ENCODE measurements around the gene GALNT17.

GALNT17 gene

DNA sequence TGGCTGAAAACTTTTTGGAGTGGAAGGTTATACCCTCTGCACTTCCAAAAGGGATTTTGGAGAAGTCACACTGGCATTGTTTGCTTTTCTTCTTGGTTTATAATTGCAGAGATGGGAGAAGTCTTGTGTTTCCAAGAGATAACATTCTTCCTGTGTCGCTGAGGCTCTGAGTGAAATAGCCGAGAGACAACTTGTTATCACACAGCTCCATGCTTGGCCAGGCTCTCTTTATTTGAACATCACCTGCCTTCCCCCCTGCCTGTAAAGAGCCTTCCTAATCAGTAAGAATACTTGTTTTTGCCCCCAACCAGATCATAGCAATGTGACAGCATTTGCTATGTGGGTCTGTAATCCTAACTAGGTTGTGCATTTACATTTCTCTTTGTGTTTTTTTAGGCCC lies 270.7 kb downstream of the GALNT17 start:
- DNase-seq (ENCODE audit: low read depth): no peak

DNA sequence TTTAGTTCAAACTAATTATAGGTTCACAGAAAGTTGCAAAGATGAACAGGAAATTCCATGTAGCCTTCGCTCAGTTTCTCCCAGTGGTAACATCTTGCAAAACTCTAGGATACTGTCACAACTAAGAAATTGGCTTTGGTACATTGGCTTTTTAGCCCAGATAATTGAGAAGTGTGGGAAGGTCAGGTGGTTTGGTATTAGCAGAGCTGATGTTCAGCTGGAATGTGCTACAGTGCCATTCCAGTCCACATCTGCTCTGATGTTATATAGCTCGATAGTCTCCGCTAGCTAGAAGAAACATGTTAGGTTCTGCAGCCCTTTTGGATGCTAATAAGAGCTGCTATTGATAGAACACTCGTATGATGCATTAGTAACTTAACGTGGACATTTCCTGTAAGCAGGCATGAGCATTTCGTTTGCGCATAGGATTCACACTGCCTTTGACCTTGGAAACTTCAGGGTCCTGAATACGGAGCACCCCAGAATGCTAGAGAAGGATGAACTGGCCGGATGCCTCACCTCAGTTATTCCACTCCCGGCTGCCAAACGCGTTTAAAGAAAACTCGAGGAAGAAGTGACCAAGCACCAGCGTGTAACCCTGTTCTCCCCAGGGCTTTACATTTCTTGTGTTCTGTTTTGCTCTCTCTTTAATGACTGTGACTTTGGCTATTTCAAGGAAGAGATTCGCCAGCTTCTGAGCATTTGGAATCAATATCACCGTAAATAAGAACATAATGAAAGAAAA lies 271.4 kb downstream of the GALNT17 start:
- DNase-seq (ENCODE audit: low read depth): no peak

DNA sequence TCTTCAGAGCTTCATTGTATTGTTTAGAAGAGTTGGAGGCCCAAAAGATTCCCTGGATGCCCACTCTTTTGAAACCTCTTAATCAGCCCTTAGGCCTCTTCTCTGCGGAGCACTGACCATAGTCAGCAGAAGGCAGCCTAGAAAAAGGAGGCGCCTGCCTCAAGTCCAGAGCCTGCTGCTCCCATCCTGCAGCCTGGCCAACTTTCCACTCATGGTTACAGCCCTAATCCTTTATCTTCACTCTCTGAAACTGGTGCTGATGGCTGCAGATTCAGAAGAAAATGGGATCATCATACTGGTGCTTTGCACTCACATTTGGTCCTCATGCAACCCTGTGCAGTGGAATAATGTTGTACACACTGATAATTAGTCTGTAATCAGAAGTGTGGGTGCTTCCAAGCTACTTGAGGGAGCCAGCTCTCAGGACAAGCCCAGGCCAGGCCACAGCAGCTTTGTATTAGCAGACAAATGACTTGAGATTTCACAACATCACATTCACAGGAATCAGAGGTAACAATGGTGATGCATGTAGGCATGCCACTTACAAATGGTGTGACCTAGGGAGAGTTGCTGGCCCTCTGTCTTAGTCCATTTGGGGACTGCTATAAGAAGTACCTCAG lies 272.9 kb downstream of the GALNT17 start:
- no peak for DNase-seq (ENCODE audit: low read depth)

DNA sequence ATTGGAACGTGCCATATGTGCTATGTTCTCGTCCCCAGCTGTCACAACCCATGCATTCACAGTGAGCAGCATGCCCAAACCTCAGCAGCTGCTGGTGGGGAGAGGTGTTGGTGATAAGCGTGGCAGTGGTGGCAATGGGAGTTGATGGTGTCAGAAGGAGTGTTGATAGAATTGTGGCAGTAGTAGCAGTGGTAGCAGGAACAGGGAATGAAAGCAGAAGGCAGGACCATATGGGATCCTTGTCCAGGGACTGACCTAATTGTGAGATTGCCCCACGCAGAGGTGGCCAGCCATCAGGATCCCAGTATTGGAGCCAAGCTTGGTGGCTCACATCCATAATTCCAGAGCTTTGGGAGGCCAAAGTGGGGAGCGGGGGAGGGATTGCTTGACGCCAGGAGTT lies 276.3 kb downstream of the GALNT17 start:
- no peak for DNase-seq (ENCODE audit: low read depth)

DNA sequence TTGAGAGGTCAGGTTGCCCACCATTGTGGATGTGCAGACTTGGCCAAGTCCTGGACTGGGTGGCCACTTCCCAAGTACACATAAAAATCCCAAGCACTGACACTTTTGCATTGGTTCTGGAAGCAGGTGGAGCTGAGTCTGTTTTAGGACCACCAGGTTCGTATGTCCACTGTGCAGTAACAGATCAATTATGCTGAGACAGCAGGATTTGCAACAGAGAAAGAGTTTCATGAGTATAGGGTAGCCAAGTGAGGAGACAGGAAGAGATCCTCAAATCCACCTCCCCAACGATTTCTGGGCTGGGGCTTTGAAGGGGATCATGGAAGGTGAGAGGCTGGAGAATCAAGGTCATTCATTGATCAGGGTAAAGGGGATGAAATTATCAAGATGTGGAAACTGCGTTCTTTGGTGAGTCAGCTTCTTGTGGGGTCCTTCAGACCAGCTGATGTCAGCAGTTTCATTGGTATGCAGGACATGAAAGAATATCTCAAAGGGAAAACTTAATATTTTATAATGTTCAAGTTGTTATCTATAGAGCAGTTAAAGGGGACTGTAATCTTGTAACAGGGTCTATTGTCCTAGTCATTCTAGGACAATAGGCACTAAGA lies 277.7 kb downstream of the GALNT17 start:
- DNase-seq (ENCODE audit: low read depth): no peak

DNA sequence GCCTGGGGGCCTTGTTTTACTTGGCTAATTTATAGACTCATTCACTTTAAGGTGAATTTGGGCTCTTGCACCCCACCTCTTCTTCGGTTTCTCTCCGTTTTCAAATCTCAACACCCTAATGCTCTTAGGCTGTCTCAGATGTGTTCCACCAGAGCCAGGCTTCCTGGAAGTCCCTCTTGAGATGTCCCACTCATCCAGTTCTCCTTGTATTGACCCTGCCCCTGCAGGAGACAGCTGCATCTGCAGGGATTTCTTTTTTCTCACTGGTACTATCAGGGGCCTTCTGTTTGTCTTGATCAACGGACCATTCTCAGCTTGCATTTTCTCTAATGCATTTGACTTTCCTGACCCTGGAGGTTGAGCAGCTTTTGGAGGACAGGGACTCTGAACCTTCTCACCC lies 279.5 kb downstream of the GALNT17 start:
- DNase-seq (ENCODE audit: low read depth): no peak

DNA sequence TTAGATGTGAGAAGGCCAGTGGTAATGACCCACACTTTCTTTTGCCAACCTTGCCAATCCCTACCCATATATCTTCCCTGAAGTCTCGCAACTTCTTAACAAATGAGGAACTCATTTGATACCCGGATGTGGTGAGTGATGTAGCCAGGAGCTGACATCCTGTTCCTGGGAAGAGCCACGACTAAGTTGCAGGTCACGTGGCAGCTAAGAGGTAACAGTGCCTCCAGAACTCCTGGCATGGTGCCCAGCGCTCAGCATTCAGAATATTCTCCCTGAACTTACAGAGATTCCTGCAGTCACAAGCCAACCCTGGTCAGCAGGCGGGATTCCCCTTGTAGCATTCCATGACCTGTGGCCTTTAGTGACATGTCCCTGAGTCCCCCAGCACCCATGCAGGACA lies 282.5 kb downstream of the GALNT17 start:
- DNase-seq (ENCODE audit: low read depth): no peak

DNA sequence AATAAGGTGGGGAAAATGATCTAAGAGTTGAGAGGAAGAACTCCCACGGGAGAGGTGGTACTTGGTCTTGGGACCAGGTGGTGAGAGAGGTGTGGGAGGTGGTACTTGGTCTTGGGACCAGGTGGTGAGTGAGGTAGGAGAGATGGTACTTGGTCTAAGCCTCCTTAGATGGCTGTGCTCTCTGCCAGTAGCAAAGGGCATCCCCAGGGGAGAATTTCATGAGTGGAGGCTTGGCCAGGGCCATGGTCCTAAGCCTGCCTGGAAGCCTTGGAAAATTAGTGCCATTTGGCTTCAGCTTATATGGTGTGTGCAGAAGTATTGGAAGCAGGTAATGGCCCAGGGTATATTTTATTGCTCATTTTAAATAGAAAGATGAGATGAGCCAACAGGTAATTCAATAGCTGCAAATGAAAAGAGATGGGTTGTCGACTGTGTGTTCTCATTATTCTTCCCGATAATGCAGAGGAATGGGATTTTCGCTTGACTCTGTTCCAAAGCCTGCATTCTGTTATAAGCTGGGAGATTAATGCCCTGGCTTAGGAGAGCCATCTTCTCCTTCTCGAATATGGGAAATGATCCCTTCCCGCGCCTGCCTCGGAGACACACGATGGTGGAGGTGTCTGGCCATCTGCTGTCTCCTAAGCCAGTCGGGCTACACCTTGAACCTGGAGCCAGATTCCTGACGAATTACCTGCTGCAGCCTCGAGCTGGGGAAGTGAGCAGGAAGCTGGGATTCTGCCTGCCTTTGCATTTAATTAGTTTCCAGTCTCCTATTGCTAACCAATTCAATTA lies 287.8 kb downstream of the GALNT17 start:
- DNase-seq (ENCODE audit: low read depth): no peak

DNA sequence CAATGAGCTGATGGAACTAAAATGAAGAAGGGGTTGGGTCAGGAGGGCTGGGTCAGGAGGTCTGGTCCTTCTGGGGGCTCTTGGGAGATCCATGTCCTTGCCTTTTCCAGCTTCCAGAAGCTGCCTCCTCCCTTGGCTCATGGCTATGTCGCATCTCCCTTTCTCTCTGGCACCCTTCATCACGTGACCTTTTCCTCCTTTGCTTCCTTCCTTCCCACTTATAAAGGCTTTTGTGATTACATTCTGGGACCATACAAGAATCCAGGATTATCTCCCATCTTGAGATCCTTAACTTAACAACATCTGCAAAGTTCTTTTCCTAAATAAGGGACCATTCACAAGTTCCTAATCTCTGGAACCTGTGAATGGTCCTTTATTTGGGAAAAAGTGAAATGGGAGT lies 290.2 kb downstream of the GALNT17 start:
- no peak for DNase-seq (ENCODE audit: low read depth)

DNA sequence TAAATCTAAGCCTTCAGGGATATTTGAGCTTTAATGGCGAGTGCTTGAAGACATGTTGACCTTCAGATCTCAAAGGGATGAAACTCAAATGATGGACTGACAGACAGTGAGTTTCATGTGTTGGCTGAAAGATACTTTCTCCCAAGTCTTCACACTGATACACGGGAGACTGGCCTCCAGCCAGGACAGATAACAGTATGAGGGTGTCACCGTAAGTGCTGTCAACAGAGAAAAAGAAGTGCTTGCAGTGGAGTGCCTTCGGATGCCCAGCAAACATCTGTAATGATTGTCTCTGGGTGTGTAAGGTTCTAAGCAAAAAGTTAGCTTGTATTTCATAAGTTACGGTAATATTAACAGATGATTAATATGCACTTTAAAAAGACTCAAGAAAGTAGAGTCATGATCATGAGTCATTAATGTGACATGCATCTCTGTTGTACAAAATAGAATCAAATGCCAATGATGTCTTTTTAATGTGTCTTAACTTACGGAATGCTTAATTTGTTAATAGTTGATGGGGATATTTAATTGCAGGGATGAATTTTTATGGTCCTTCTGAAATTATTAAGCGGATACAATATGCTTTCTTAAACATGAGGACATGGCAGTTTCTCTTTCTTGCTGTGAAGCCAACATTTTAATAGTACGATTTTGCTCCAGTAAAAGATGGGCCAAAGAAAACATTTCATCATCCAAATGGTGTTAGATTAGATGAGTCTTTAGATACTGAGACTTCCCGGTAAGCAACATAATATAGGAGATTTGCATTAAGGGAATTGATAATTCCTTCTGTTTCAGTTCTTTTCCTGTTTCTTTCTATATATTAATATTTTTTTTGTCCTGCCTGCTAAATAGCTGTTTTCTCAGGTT lies 292.5 kb downstream of the GALNT17 start:
- no peak for DNase-seq (ENCODE audit: low read depth)

DNA sequence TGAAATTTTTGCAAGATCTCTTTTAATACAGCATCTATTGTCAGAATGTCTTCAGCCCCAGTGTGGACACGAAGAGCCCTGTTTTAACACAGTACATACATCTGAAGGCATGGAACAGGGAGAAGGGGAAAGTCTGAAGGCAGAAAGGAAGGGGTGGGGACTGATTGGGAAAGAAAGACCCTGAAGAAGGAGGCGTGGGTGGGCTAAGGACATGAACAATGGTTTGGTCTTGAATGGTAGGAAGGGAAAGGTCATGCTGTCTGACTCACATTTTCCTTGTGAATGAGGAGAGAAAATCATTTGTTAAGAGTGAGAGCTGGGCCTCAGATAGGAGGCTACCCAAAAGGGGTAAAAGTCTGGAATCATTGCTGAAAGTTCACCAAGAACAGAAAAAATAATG lies 297.1 kb downstream of the GALNT17 start:
- DNase-seq (ENCODE audit: low read depth): no peak

DNA sequence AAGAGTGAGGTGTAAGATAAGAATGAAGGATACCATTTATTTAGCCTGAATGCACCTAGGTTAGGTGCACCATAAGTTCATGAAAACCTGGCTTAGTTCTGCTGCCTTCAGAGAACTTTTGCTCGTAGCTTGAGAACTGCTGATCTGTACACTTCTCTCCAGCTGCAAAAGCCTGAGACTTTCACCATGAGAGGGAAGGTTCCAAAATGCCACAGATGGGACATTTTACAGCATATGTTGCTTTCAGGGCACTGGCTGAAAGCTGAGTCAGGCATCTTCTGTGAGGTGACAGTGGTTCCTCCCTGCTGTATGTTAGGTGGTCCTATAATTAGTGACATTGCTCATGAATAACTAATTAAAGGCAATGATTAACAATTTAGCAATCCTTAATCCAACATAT lies 298.3 kb downstream of the GALNT17 start:
- no peak for DNase-seq (ENCODE audit: low read depth)

DNA sequence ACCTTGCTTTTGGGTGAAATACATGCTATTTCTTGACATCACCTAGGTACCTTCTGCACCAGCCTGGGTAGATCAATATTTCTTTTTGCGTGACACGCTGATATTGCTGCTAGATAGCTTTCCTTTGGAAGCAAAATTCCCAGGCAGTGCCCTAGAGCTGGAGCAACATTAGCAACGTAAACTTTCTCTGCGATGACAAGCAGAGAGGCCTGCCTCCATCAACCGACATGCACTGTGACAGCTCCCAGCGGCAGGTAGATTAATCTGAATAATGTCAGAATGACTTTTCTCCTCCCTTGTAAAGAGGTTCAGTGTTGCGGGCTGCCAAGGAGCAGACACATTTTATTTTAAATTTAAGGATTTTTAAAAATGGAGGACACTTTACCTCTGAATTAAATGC lies 307.4 kb downstream of the GALNT17 start:
- DNase-seq (ENCODE audit: low read depth): no peak

DNA sequence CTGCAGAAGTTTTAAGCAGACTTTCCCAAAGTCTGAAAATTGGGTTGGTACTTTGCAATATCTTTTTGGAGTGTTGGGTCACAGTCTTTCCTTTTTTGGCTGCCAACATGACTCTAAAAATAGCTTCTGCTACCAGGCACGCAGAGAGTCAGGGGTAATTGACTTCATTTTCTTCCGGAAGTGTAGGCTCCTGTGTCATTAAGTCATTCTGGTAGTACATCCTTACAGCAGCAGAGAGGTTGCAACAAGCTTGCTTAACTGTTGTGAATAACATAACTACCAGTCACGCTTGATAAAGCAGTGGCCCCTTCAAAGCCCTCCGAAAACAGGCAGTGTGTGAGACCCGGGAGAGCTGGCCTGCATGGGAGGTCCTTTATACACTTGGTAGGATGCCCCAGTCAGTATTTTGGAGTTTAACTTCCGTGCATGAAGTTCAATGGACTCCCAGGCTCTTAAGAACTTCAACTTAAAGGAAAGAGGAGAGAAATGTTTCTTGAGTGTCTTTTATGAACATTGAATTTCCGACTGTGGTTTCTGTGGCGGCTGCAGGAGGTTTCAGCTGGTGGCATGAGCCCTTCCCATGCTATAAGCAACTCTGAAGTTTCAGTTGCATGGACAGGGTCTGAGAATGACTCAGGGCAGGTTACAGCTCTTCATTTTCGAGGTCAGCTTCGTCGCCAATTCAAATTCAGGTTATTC lies 310.7 kb downstream of the GALNT17 start:
- no peak for DNase-seq (ENCODE audit: low read depth)

DNA sequence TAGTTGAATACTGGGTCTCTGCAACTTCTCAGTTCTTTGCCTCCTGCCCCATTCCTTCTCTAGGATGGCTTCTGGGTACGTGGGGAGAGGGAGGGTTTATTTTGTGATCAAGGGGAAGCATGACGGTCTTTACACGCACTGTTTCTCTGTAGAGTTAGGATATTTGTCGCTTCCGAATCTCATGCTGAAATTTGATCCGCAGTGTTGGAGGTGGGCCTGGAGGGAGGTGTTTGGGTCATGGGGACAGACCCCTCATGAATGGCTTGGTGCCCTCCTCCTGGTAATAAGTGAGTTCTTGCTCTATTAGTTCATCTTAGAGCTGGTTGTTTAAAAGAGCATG lies 311.2 kb downstream of the GALNT17 start:
- DNase-seq (ENCODE audit: low read depth): no peak

DNA sequence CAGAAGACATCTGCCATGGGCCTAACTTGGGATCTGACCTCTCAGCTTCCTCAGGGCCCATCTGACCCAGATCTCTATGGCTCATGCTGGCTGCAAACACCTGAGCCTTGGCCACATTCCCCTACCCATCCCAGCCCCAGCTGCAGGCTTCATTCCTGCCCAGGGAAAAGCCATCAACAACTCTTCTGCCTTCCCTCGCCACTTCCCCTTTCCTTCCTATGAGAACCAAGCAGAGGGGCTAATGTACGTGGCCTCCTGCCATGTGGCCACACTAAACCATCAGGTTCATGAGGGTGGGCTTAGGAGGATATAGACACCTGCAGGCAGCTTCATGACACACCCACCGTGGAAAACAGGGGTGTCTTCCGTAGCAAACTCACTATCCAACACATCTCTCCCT lies 312.2 kb downstream of the GALNT17 start:
- no peak for DNase-seq (ENCODE audit: low read depth)

DNA sequence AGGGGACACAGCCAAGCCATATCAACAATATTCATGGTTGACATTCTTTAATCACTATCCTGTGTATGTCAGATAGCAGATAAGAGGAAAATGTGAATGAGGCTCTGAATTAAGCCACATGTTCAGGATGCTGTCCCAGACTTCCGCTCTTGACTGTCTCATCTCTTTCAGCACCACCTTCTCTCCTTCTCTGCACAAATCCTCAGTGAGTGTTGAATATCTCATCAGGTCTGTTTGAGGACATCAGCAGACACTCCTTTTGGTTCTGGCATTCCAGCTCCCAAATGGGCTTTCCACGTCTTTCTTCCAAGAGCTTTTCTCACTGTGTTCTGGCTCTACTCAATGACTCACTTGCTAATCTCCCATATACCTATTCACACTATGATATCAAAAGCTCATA lies 321.7 kb downstream of the GALNT17 start:
- no peak for DNase-seq (ENCODE audit: low read depth)

DNA sequence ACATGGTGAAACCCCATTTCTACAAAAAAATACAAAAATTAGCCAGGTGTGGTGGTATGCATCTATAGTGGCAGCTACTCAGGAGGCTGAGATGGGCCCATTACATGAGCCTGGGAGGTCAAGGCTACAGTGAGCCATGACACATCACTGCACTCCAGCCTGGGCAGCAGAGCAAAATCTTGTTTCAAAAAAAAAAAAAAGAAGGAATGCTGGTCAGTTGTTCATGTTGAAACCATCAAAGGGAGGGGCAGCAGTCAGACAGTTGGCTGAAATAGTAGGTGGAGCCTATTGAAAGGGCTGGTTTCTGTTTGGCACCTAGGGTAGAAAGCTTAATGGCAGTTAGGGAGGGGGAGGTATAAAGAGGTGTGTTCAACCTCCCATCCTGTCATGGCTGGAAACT lies 323.0 kb downstream of the GALNT17 start:
- DNase-seq (ENCODE audit: low read depth): no peak

DNA sequence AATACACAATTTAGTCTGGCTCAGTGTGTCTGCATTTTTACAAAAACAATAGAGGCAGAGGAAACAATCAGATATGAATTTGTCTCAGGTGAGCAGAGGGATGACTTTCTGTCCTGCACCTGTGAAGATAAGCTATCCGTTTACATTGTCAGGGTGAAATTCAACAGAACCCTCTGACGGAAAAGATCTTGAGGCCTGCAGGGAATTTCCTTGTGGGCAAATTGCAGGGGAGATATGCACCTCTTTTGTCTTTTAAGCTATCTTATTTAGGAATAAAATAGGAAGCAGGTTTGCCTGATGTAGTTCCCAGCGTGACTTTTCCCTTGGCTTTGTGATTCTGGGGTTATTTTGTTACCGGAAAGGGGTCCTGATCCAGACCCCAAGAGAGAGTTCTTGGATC lies 325.1 kb downstream of the GALNT17 start:
- DNase-seq (ENCODE audit: low read depth): no peak

DNA sequence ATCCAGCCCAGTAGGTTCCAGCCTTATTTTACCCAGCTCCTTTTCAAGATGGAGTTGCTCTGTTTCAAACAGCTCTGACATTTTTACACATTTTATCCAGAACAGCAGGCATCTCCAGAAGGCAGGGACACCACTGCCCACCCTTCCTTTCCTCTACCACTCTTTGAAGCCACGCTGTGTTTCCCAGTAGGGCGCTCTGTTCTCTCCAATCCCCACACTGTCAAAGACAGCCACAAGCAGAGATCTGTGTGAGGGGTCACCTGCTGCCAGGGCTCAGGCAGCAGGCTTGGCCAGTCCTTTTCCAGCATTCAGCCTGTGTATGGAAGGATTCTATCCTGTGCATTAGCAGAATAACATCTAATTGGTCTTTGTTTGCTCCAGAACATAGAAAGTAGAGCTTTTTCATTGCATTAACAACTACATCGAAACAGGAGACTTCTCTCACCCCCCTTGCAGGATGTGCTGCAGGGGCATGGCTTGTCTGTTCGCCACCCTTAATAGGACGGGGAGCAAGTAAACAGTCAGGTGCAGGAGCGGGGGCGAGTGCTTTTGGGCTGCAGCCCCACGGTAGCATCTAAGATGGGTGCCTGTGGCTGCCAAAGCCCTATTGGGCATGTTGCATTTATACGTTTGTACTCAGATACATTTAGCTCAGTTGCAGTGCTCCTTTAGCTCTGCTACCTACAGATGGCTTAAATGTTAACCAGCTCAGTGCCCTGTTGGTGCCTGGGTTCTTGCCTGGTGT lies 326.1 kb downstream of the GALNT17 start:
- no peak for DNase-seq (ENCODE audit: low read depth)

DNA sequence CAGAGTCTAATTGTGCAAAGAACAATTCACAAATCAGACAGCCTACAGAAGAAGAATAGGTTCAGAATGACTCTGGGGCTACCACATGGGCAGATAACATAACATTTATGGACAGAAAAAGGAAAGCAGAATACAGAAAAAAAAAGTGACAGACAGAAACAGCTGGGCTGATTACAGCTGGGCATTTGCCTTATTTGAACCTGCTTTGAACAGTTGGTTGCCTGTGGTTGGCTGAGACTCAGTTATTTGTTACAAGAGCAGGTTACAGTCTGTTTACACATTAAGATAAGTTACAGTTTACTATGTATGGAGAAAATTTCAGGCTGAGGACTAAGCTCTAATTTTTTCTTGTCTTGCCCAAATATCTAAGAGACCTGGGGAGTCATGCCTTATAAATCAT lies 327.2 kb downstream of the GALNT17 start:
- no peak for DNase-seq (ENCODE audit: low read depth)
